ENCODE results near the gene B3GNT8. TPM values are rescaled to one million over a fixed set of nuclear protein-coding genes. Genes with fewer than 3 reads are reported as not detected.

B3GNT8 gene
- total and polyA plus RNA-seq, 9 of the 15 experiments (the other 6 are each of a cell fraction or from before 2014, with no cell fraction given), result 0.11 to 2.9 (median 0.65) TPM; not detected in 2

- POLR2A ChIA-PET, result no interaction called here
- Histone ChIP-seq H3K9ac (ENCODE audit: insufficient read depth in 1 of 2, low read depth in 2 of 2, low read length in 2 of 2) (no peak overlapping the region), H3K36me3 (ENCODE audit: control insufficient read depth, insufficient read depth, low read length) (peaks cover 60% of the 10 kb centered on the region; the same call in 2 of the 3 replicates), H3K4me1 (replicated peaks in 1 of 2; ENCODE audit: control insufficient read depth in 2 of 2, insufficient read depth in 2 of 2, low read length in 2 of 2) (peaks cover 13 to 17% of the 10 kb centered on the region in 2 experiments; a peak in 4 of 5 replicates), H3K4me2 (ENCODE audit: insufficient read depth, low read length) (no peak overlapping the region), H3K9me1 (ENCODE audit: control insufficient read depth, insufficient read depth, low read length) (no peaks in the 10 kb centered on the region), H3K4me3 (no peak overlapping the region), H3K27me3 (ENCODE audit: control insufficient read depth in 2 of 2, insufficient read depth in 2 of 2, low read length in 2 of 2) (no peaks in the 10 kb centered on the region), H4K20me1 (replicated peaks; ENCODE audit: control insufficient read depth, insufficient read depth, low read length) (no peaks in the 10 kb centered on the region), H3K9me3 (replicated peaks; ENCODE audit: control insufficient read depth, insufficient read depth, low read depth, low read length) (no peaks in the 10 kb centered on the region), H3K79me2 (ENCODE audit: control insufficient read depth, insufficient read depth, low read length) (peaks cover 25% of the 10 kb centered on the region), H3K27ac (ENCODE audit: extremely low read depth, low read depth, low read length) (no peak overlapping the region), H2AFZ (ENCODE audit: low read depth, low read length) (no peak overlapping the region)
- TF ChIP-seq RBFOX2 (IDR thresholded peaks at IDR 0.05; ENCODE audit: low read depth, low read length) (no peak), RBM25 (IDR thresholded peaks at IDR 0.05; ENCODE audit: low read depth, low read length, severe bottlenecking) (peak; percentile 10), ZFP36 (IDR thresholded peaks at IDR 0.05; ENCODE audit: low read depth, low read length, partially characterized antibody) (peak; percentile 91)
- no peak for DNase-seq (ENCODE audit: extremely low read depth in 1 of 4, low spot score in 3 of 4)
- CTCF ChIA-PET (ENCODE audit: low intra/inter-chr PET ratio), result no interaction called here
- in situ Hi-C loops (cut with MboI), result no loop called here
- intact Hi-C loops (cut with micrococcal nuclease), result no loop called here
- FAIRE-seq, result no peak
- no TSS peak for BruUV-seq (replicated peaks)
- WGBS (ENCODE audit: insufficient coverage, low coverage, missing lambda C conversion rate), result 83% methylated on average over 11 of the region's 11 CpGs
- ATAC-seq, result no peak
Observed at GRCh38 chr19:41391618-41392017, 35.6 kb downstream of the B3GNT8 start.

- ChIA-PET POLR2A (interaction anchor here (0.8 to 1.7 kb wide), 4 partner anchors 8 to 123 kb away, joined by 3 to 8 read pairs (median 6); no protein-coding TSS in a partner anchor), CTCF (ENCODE audit: low intra/inter-chr PET ratio) (no interaction called here)
- no TSS peak for BruUV-seq (replicated peaks)
- H3K9me3 ChIP-seq (replicated peaks; ENCODE audit: control insufficient read depth, insufficient read depth, low read depth, low read length), result no peaks in the 10 kb centered on the region
- peaks cover 4 to 10% of the 10 kb centered on the region in 2 experiments; a peak in 3 of 5 replicates for H3K4me1 ChIP-seq (replicated peaks in 1 of 2; ENCODE audit: control insufficient read depth in 2 of 2, insufficient read depth in 2 of 2, low read length in 2 of 2)
- H3K79me2 ChIP-seq (ENCODE audit: control insufficient read depth, insufficient read depth, low read length), result no peaks in the 10 kb centered on the region
- ATAC-seq (peak; percentile 56), FAIRE-seq (no peak), DNase-seq (ENCODE audit: extremely low read depth in 1 of 4, low spot score in 3 of 4) (peak in 2 of 4 experiments; percentile 11 to 25)
- no peaks in the 10 kb centered on the region for H3K27me3 ChIP-seq (ENCODE audit: control insufficient read depth in 2 of 2, insufficient read depth in 2 of 2, low read length in 2 of 2)
- no peak overlapping the region for H3K27ac ChIP-seq (ENCODE audit: extremely low read depth, low read depth, low read length)
- H3K4me2 ChIP-seq (ENCODE audit: insufficient read depth, low read length), result no peak overlapping the region
- H3K9me1 ChIP-seq (ENCODE audit: control insufficient read depth, insufficient read depth, low read length), result peaks cover 3% of the 10 kb centered on the region
- H4K20me1 ChIP-seq (replicated peaks; ENCODE audit: control insufficient read depth, insufficient read depth, low read length), result no peaks in the 10 kb centered on the region
- WGBS (ENCODE audit: insufficient coverage, low coverage, missing lambda C conversion rate), result 71% methylated on average over 11 of the region's 13 CpGs
- TF ChIP-seq POLR2G (IDR thresholded peaks at IDR 0.05; ENCODE audit: low read depth, low read length) (peak; percentile 62), RBFOX2 (IDR thresholded peaks at IDR 0.05; ENCODE audit: low read depth, low read length) (peak; percentile 50; the same call in 1 of the 2 replicates), SRSF9 (IDR thresholded peaks at IDR 0.05; ENCODE audit: borderline replicate concordance, low read depth, low read length) (no peak), TCF3 (CRISPR knock-in tag; IDR thresholded peaks at IDR 0.05) (no peak), ZKSCAN3 (CRISPR knock-in tag; IDR thresholded peaks at IDR 0.05) (no peak), TOE1 (IDR thresholded peaks at IDR 0.05; ENCODE audit: borderline replicate concordance) (no peak), TOE1 (CRISPR knock-in tag; IDR thresholded peaks at IDR 0.05; ENCODE audit: borderline replicate concordance, low read depth) (no peak), CEBPG (CRISPR knock-in tag; IDR thresholded peaks at IDR 0.05) (no peak), CEBPG (tag; conservative IDR thresholded peaks at IDR 0.05 in 1 of 2, IDR thresholded peaks at IDR 0.05 in 1 of 2) (0 out of 4 replicates have a peak, but pooled peaks of 1 of the 2 experiments have one; percentile 41), VEZF1 (CRISPR knock-in tag; IDR thresholded peaks at IDR 0.05) (no peak), EGR1 (conservative IDR thresholded peaks at IDR 0.05) (peak; percentile 64), SAFB2 (IDR thresholded peaks at IDR 0.05; ENCODE audit: borderline replicate concordance, low read depth, low read length, severe bottlenecking) (no peak)
- H3K36me3 ChIP-seq (ENCODE audit: control insufficient read depth, insufficient read depth, low read length), result peaks cover 45% of the 10 kb centered on the region; the same call in 2 of the 3 replicates
- H2AFZ ChIP-seq (ENCODE audit: low read depth, low read length), result no peak overlapping the region
- H3K9ac ChIP-seq (ENCODE audit: insufficient read depth in 1 of 2, low read depth in 2 of 2, low read length in 2 of 2), result peak overlapping the region in 1 of 2 experiments; percentile 3; a peak in 2 of 4 replicates
- no peak overlapping the region for H3K4me3 ChIP-seq
- in situ Hi-C loops (cut with MboI) (no loop called here), intact Hi-C loops (cut with micrococcal nuclease) (no loop called here)
Observed at GRCh38 chr19:41386442-41386841, 40.7 kb downstream of the B3GNT8 start.

Measured in K562 (cell line).